Naive thymus-derived CD4-positive, alpha-beta T cell (primary cell): ENCODE measurements around the gene BRI3BP. TPM values are rescaled to one million over a fixed set of nuclear protein-coding genes. Genes with fewer than 3 reads are reported as not detected.
"Not testable (repeated sequence)": the region's sequence is repeated elsewhere in the genome, so short reads cannot be mapped to it uniquely, and the experiment has no call there.

Experiments
- ATAC-seq: fragments of 150-1000 bp; cut with Tn5 transposase; 2 replicates; pipeline ENCODE4 v1.10.0; 2021; ENCODE audit warnings: mild to moderate bottlenecking, moderate library complexity
- CTCF ChIA-PET: fragments of 350-600 bp; sonication (Branson Sonifier 250); formaldehyde crosslinking; loops from one replicate; lab custom pipeline; 2021; ENCODE audit warnings: antibody characterized with exemption; lab: Charles Lee
- POLR2A ChIA-PET: fragments of 350-600 bp; sonication (Branson Sonifier 250); formaldehyde crosslinking; loops from one replicate; lab custom pipeline; 2021; ENCODE audit warnings: antibody characterized with exemption, inconsistent platforms; lab: Charles Lee
- DNase-seq, 9 donors: peaks; one replicate each; pipeline versions ENCODE4 v3.0.0 to v3.0.0-alpha.2; 2020 to 2022; ENCODE audit warnings: mixed read lengths in 1 of 9
- H3K27ac ChIP-seq: one replicate; pipeline ENCODE4 v1.7.0; 2013; ENCODE audit warnings: mild to moderate bottlenecking, low read depth, low read length, moderate library complexity
- H3K27me3 ChIP-seq, 2 donors: one replicate each; pipeline ENCODE4 v1.7.0; 2013; ENCODE audit warnings: low read length in 2 of 2, mild to moderate bottlenecking in 2 of 2, moderate library complexity in 2 of 2; ENCODE audit not compliant: control insufficient read depth in 2 of 2, insufficient read depth in 2 of 2
- H3K36me3 ChIP-seq, 3 experiments: 1 replicate in 2 of 3; 2 replicates in 1 of 3; pipeline ENCODE4 v1.7.0; 2013; ENCODE audit warnings: low read length in 3 of 3, mild to moderate bottlenecking in 3 of 3, moderate library complexity in 1 of 3; ENCODE audit not compliant: insufficient read depth in 3 of 3, control insufficient read depth in 2 of 3
- H3K4me1 ChIP-seq, 2 donors: one replicate each; pipeline ENCODE4 v1.7.0; 2013; ENCODE audit warnings: low read length in 2 of 2, mild to moderate bottlenecking in 2 of 2, moderate library complexity in 1 of 2; ENCODE audit not compliant: control insufficient read depth in 2 of 2, insufficient read depth in 2 of 2
- H3K4me3 ChIP-seq: 2 replicates; pipeline ENCODE4 v1.7.0; 2013; ENCODE audit warnings: mild to moderate bottlenecking, low read length
- H3K9me3 ChIP-seq, 3 experiments: 1 replicate in 2 of 3; 2 replicates in 1 of 3; pipeline ENCODE4 v1.7.0; 2013; ENCODE audit warnings: low read length in 3 of 3; ENCODE audit not compliant: control insufficient read depth in 2 of 3
- H3K27ac Mint-ChIP-seq, 9 donors: one replicate each; pipeline ENCODE4 v1.8.0; 2020 to 2022; ENCODE audit warnings: mixed read lengths in 9 of 9, mild to moderate bottlenecking in 8 of 9, moderate library complexity in 5 of 9, inconsistent platforms in 2 of 9
- H3K27me3 Mint-ChIP-seq, 5 donors: one replicate each; pipeline ENCODE4 v1.8.0; 2021 to 2022; ENCODE audit warnings: mixed read lengths in 5 of 5, mild to moderate bottlenecking in 1 of 5
- H3K36me3 Mint-ChIP-seq, 5 donors: one replicate each; pipeline ENCODE4 v1.8.0; 2020 to 2022; ENCODE audit warnings: mixed read lengths in 5 of 5, mild to moderate bottlenecking in 3 of 5, inconsistent platforms in 1 of 5
- H3K4me1 Mint-ChIP-seq, 7 donors: one replicate each; pipeline ENCODE4 v1.8.0; 2020 to 2022; ENCODE audit warnings: mixed read lengths in 7 of 7, mild to moderate bottlenecking in 3 of 7, inconsistent platforms in 1 of 7
- H3K4me3 Mint-ChIP-seq, 10 donors: one replicate each; pipeline ENCODE4 v1.8.0; 2020 to 2022; ENCODE audit warnings: mild to moderate bottlenecking in 10 of 10, mixed read lengths in 10 of 10, moderate library complexity in 6 of 10, inconsistent platforms in 2 of 10
- H3K9me3 Mint-ChIP-seq, 11 donors: one replicate each; pipeline ENCODE4 v1.8.0; 2020 to 2022; ENCODE audit warnings: mixed read lengths in 11 of 11, mild to moderate bottlenecking in 4 of 11, inconsistent platforms in 1 of 11, moderate library complexity in 1 of 11
- intact Hi-C, 2 donors: fragments of 100-400 bp; cut with micrococcal nuclease; formaldehyde crosslinking; loops; one replicate each; pipeline ENCODE4 v1.15.1; 2023
- polyA plus RNA-seq, 2 donors: library from polyadenylated mRNA; unstranded; fragments of 300-500 nt; fragmentation: Illumina TruSeq; gene quantifications; one replicate each; pipeline ENCODE4 v1.2.3, GENCODE V29; 2021
- total RNA-seq, 6 experiments: library from RNA in 5 of 6; stranded (reverse) in 5 of 6; gene quantifications; 1 replicate in 5 of 6; 2 replicates in 1 of 6; pipeline ENCODE4 v1.2.3 and lab custom pipeline; 2021 to 2026

Gene BRI3BP
- total and polyA plus RNA-seq, 7 experiments from 2014 or later, result 2.7 to 19.8 (median 5.8) TPM

DNA sequence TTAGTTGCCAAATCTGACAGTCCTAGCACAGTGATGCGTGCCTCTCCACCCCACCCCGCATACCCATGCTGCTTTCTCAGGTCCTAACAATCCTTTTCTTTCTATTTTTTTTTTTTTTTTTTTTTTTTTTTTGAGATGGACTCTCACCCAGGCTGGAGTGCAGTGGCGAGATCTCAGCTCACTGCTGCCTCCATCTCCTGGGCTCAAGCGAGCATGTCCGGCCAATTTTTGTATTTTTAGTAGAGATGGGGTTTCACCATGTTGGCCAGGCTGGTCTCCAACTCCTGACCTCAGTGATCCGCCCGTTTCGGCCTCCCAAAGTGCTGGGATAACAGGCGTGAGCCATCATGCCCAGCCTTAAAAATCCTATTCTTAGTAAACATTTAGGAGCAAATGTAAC lies 38.0 kb downstream of the BRI3BP start:
- intact Hi-C loops, H3K9me3 Mint-ChIP-seq, H3K27me3 Mint-ChIP-seq, H3K9me3 ChIP-seq, H3K27ac ChIP-seq, H3K4me3 Mint-ChIP-seq, DNase-seq, H3K4me1 ChIP-seq, H3K27me3 ChIP-seq, ATAC-seq, H3K4me1 Mint-ChIP-seq, CTCF ChIA-PET, H3K36me3 ChIP-seq, H3K4me3 ChIP-seq, H3K27ac Mint-ChIP-seq, POLR2A ChIA-PET: not testable (repeated sequence)
- H3K36me3 Mint-ChIP-seq, result peaks cover 0 to 14% (median 0%) of the 10 kb centered on the region in 5 donors

DNA sequence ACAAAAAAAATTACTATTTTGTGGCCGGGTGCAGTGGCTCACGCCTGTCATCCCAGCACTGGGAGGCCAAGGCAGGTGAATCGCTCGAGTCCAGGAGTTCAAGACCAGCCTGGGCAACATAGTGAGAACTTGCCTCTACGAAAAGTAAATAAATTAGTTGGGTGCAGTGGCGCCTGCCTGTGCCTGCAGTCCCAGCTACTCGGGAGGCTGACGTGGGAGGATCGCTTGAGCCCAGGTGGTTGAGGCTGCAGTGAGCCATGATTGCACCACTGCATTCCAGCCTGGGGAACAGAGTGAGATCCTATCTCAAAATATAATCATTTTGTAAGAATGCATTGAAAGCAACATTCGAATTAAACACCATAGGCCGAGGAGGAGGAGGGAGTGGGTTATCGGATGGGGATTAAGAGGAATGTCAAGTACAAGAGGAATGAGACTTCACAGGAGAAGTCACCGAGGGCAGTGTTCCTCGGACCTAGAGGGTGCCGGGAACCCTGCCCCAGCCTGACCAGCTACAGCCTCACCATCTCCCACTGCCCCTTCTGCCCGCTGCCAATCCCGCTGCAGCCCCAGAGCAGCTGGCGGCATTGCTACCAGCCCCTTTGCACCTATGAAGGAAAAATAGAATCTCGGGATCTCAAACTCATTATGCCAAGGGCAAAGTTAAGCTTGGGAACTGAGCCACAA lies 39.2 kb downstream of the BRI3BP start:
- Histone ChIP-seq H3K36me3 (no peaks in the 10 kb centered on the region), H3K4me3 (no peak overlapping the region), H3K27me3 (no peaks in the 10 kb centered on the region), H3K27ac (no peak overlapping the region), H3K4me1 (no peaks in the 10 kb centered on the region), H3K9me3 (no peaks in the 10 kb centered on the region)
- Mint-ChIP-seq H3K27ac (no peak overlapping the region), H3K4me3 (no peak overlapping the region), H3K36me3 (peaks cover 0 to 14% (median 0%) of the 10 kb centered on the region in 5 donors), H3K27me3 (no peaks in the 10 kb centered on the region), H3K4me1 (no peaks in the 10 kb centered on the region), H3K9me3 (peaks cover 0 to 6% (median 0%) of the 10 kb centered on the region in 11 donors)
- intact Hi-C loops, result no loop called here
- no peak for DNase-seq
- CTCF ChIA-PET, result no interaction called here
- no peak for ATAC-seq
- POLR2A ChIA-PET, result no interaction called here

DNA sequence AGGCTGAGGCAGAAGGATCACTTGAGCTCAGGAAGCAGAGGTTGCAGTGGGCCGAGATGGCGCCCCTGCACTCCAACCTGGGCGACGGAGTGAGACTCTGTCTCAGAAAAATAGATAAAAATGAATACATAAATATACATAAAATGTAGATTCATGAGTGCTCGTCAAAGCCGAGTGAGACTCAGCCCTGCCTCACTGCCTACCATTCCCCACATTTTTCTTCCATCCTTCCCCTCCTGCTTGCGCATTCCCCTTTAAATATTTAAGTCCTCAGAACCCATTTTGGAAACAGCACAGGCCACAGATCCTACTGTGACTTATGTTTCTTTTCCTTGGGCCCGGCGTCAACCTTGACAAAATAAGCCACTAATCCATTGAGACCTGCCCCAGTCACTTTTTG lies 39.8 kb downstream of the BRI3BP start:
- Mint-ChIP-seq H3K27ac (peak overlapping the region in 2 of 9 donors; percentile 15 to 16), H3K27me3 (no peaks in the 10 kb centered on the region), H3K9me3 (peaks cover 0 to 6% (median 0%) of the 10 kb centered on the region in 11 donors), H3K4me3 (no peak overlapping the region), H3K36me3 (peaks cover 0 to 14% (median 0%) of the 10 kb centered on the region in 5 donors), H3K4me1 (no peaks in the 10 kb centered on the region)
- ATAC-seq, result no peak
- intact Hi-C loops, result no loop called here
- H3K9me3 ChIP-seq, result no peaks in the 10 kb centered on the region
- no peaks in the 10 kb centered on the region for H3K4me1 ChIP-seq
- CTCF ChIA-PET, result no interaction called here
- H3K27ac ChIP-seq, result no peak overlapping the region
- no peak overlapping the region for H3K4me3 ChIP-seq
- no peaks in the 10 kb centered on the region for H3K36me3 ChIP-seq
- no peak for DNase-seq
- POLR2A ChIA-PET, result no interaction called here
- H3K27me3 ChIP-seq, result no peaks in the 10 kb centered on the region

DNA sequence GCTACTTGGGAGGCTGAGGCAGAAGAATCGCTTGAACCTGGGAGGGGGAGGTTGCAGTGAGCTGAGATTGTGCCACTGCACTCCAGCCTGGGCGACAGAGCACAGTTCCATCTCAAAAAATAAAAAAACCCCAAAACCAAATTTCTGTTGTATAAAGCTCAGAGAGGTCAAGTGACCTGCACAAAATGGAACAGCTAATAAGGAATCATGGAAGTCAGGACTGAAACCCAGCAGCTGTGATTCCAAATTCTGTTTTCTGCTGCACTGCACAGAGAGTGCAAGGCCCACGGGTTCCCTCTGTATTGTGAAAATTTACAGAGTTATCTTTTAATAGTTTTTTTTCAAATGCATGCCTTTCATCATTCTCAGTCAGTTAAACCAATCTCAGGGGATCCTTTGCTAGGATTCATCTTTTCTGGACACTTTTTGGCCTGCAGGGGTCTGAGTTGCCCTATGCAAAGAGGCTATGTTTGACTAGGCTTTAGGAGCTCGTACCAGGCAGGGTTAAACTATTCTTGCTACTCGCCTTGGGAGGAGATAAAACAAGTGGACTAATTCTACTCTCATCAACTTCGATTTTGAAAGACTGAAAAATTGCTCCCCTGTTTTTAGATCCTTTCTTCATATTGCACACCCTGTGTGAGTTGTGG lies 45.7 kb downstream of the BRI3BP start:
- Histone ChIP-seq H3K36me3 (no peaks in the 10 kb centered on the region), H3K27me3 (no peaks in the 10 kb centered on the region), H3K27ac (no peak overlapping the region), H3K9me3 (no peaks in the 10 kb centered on the region), H3K4me3 (no peak overlapping the region), H3K4me1 (no peaks in the 10 kb centered on the region)
- ChIA-PET POLR2A (no interaction called here), CTCF (no interaction called here)
- Mint-ChIP-seq H3K4me3 (no peak overlapping the region), H3K27ac (no peak overlapping the region), H3K36me3 (peaks cover 0 to 9% (median 0%) of the 10 kb centered on the region in 5 donors), H3K27me3 (no peaks in the 10 kb centered on the region), H3K4me1 (no peaks in the 10 kb centered on the region), H3K9me3 (peaks cover 0 to 6% (median 0%) of the 10 kb centered on the region in 11 donors)
- DNase-seq (no peak), ATAC-seq (no peak)
- intact Hi-C loops, result no loop called here

DNA sequence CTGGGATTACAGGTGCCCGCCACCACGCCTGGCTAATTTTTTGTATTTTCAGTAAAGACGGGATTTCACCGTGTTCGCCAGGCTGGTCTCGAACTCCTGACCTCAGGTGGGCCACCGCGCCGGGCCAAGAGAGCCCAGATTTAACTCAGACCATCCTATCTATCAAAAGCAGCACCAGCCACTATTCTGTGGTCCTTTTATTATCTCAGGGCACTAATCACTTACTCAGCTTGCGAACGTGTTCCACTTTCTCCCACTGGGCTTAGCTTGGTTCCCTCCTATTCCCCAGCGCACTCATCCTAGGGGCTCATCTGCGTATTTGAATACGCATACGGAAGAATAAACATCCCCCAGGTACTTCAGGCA lies 55.6 kb downstream of the BRI3BP start:
- intact Hi-C loops, result loop anchor here (1.0 kb wide), 6 partner anchors 16 to 132 kb away; partner anchors contain the start of genes AACS (in 2 of the 2), BRI3BP (in 2 of the 2) and DHX37 (in 2 of the 2)

DNA sequence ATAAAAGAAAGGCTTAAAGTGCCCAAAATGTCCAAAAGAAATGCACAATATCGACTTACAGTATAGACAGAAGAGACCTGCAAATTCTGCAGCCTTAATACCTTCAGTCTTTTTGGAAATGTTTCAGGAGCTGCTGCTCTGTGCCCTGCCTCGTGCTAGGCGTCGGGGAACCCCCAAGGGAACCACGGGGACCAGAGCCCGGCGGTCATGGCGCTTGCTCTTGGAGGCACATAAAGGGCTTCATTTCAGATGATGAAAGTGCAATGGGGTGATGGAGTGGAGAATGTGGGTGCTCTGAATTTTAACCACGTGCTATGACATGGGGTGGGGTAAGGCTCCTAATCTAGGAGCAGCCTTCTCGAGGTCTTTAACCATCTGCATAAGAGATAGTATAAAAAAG lies 57.0 kb downstream of the BRI3BP start:
- CTCF ChIA-PET, result no interaction called here
- POLR2A ChIA-PET, result interaction anchor here (0.9 to 2.2 kb wide), 7 partner anchors 9 to 136 kb away, joined by 3 to 17 read pairs (median 5); partner anchors contain the start of genes AACS, BRI3BP and UBC
- H3K27ac Mint-ChIP-seq, result peak overlapping the region in 2 of 9 donors; percentile 38 to 63

More for the DNA sequence above, 55.6 kb downstream of the BRI3BP start:
- no peak for ATAC-seq
- no peaks in the 10 kb centered on the region for H3K27me3 Mint-ChIP-seq
- H3K36me3 Mint-ChIP-seq, result no peaks in the 10 kb centered on the region
- DNase-seq, result no peak
- H3K4me3 ChIP-seq, result peak overlapping the region; percentile 94
- H3K27ac Mint-ChIP-seq, result peak overlapping the region; percentile 42 to 95 (median 92)
- H3K4me3 Mint-ChIP-seq, result peak overlapping the region; percentile 78 to 97 (median 92)
- H3K4me1 Mint-ChIP-seq, result peaks cover 0 to 11% (median 7%) of the 10 kb centered on the region in 7 donors
- no peaks in the 10 kb centered on the region for H3K27me3 ChIP-seq
- H3K36me3 ChIP-seq, result no peaks in the 10 kb centered on the region
- H3K9me3 ChIP-seq, result no peaks in the 10 kb centered on the region
- peak overlapping the region; percentile 71 for H3K27ac ChIP-seq
- POLR2A ChIA-PET, result interaction anchor here (0.7 to 2.2 kb wide), 8 partner anchors 14 to 143 kb away, joined by 3 to 17 read pairs (median 5); partner anchors contain the start of genes AACS, BRI3BP and UBC
- CTCF ChIA-PET, result interaction anchor here (1.3 kb wide), 1 partner anchor 57 kb away, joined by 3 read pairs; no protein-coding TSS in a partner anchor
- H3K9me3 Mint-ChIP-seq, result no peaks in the 10 kb centered on the region
- peaks cover 0 to 5% of the 10 kb centered on the region in 2 donors for H3K4me1 ChIP-seq

More for the DNA sequence above, 57.0 kb downstream of the BRI3BP start:
- Histone ChIP-seq H3K36me3 (no peaks in the 10 kb centered on the region), H3K9me3 (no peaks in the 10 kb centered on the region), H3K27ac (no peak overlapping the region), H3K27me3 (no peaks in the 10 kb centered on the region), H3K4me3 (no peak overlapping the region), H3K4me1 (peaks cover 0 to 5% of the 10 kb centered on the region in 2 donors)
- Mint-ChIP-seq H3K9me3 (no peaks in the 10 kb centered on the region), H3K36me3 (no peaks in the 10 kb centered on the region), H3K4me1 (peaks cover 0 to 11% (median 7%) of the 10 kb centered on the region in 7 donors), H3K27me3 (no peaks in the 10 kb centered on the region), H3K4me3 (peak overlapping the region; percentile 20 to 97 (median 92))
- intact Hi-C loops, result no loop called here
- ATAC-seq (no peak), DNase-seq (peak in 1 of 9 donors; percentile 36)
